Vagina (tissue), 2 donors: ENCODE measurements around the gene FBXO42. TPM values are rescaled to one million over a fixed set of nuclear protein-coding genes. Genes with fewer than 3 reads are reported as not detected.
A peak's percentile ranks its signal among the peaks of the same experiment; 100 is the strongest.

Experiments used
- DNase-seq, 2 donors: peaks; one replicate each; pipeline ENCODE4 v3.0.0-alpha.2; 2017; ENCODE audit errors: extremely low spot score in 2 of 2
- H3K27ac ChIP-seq: fragments of 200-600 bp; sonication (generic); one replicate; pipeline ENCODE4 v1.5.1; 2019
- H3K27me3 ChIP-seq: fragments of 200-600 bp; sonication (generic); one replicate; pipeline ENCODE4 v1.5.1; 2019
- H3K36me3 ChIP-seq, 2 donors: fragments of 200-600 bp; sonication (generic); one replicate each; pipeline ENCODE4 v1.5.1; 2017 to 2019
- H3K4me1 ChIP-seq: fragments of 200-600 bp; sonication (generic); one replicate; pipeline ENCODE4 v1.5.1; 2019
- H3K4me3 ChIP-seq, 2 donors: fragments of 200-600 bp; sonication (generic); 1 replicate in 1 of 2; 2 replicates in 1 of 2; pipeline ENCODE4 v1.5.1; 2016 to 2019
- H3K9me3 ChIP-seq: fragments of 200-600 bp; sonication (generic); one replicate; pipeline ENCODE4 v1.5.1; 2019
- CTCF ChIP-seq, 3 experiments: fragments of 450-650 bp in 2 of 3; fragments of 200-600 bp in 1 of 3; sonication (generic) in 1 of 3; IDR thresholded peaks; one replicate each; pipeline ENCODE4 v1.5.1; 2017 to 2019; ENCODE audit warnings: antibody characterized with exemption in 3 of 3, mild to moderate bottlenecking in 2 of 3, moderate library complexity in 2 of 3
- POLR2A ChIP-seq, 2 donors: fragments of 450-650 bp; IDR thresholded peaks; one replicate each; pipeline ENCODE4 v1.6.1; 2017; ENCODE audit warnings: antibody characterized with exemption in 2 of 2, mild to moderate bottlenecking in 2 of 2, moderate library complexity in 2 of 2
- POLR2AphosphoS5 ChIP-seq, 2 donors: sonication (generic); formaldehyde crosslinking; IDR thresholded peaks; one replicate each; pipeline ENCODE4 v1.9.0; 2017; ENCODE audit warnings: antibody characterized with exemption in 2 of 2, mild to moderate bottlenecking in 2 of 2, low read depth in 1 of 2; ENCODE audit not compliant: insufficient read depth in 1 of 2
- intact Hi-C: fragments of 100-400 bp; cut with DNase I; formaldehyde crosslinking; loops from one replicate; pipeline ENCODE4 v1.15.1; 2023
- total RNA-seq: library from RNA; depleted of rRNA; stranded (reverse); fragments of >200 nt; gene quantifications from one replicate; pipeline ENCODE4 v1.2.3, GENCODE V29; 2016

FBXO42 gene
- total RNA-seq, 1 donor from 2014 or later, result 24.8 TPM

GRCh38 chr1:16380868-16381267, 28.6 kb upstream of the FBXO42 start:
- H3K36me3 ChIP-seq, result no peaks in the 10 kb centered on the region
- H3K4me1 ChIP-seq, result peaks cover 54% of the 10 kb centered on the region
- TF ChIP-seq CTCF (IDR thresholded peaks at IDR 0.05) (no peak), POLR2AphosphoS5 (IDR thresholded peaks at IDR 0.05; ENCODE audit: insufficient read depth in 1 of 2, low read depth in 1 of 2) (no peak), POLR2A (IDR thresholded peaks at IDR 0.05) (no peak)
- no peak overlapping the region for H3K27ac ChIP-seq
- intact Hi-C loops, result no loop called here
- no peak for DNase-seq
- no peaks in the 10 kb centered on the region for H3K9me3 ChIP-seq
- no peak overlapping the region for H3K4me3 ChIP-seq
- H3K27me3 ChIP-seq, result no peaks in the 10 kb centered on the region

DNA sequence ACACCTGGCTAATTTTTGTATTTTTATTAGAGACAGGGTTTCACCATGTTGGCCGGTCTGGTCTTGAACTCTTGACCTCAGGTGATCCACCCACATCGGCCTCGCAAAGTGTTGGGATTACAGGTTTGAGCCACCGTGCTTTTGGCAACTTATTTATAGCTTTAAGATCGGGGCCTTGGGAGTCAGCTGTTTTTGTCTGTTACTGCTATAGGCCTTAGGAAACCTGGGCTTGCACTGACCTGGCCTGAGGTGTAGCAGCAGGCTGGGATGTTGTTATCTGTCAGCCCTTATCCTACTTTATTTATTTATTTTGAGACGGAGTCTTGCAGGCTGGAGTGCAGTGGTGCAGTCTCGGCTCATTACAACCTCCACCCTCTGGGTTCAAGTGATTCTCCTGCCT, 26.2 kb upstream of the FBXO42 start:
- intact Hi-C loops, result no loop called here
- Histone ChIP-seq H3K27ac (no peak overlapping the region), H3K27me3 (no peaks in the 10 kb centered on the region), H3K9me3 (no peaks in the 10 kb centered on the region), H3K4me3 (no peak overlapping the region), H3K36me3 (no peaks in the 10 kb centered on the region), H3K4me1 (peaks cover 57% of the 10 kb centered on the region)
- DNase-seq, result no peak
- TF ChIP-seq CTCF (IDR thresholded peaks at IDR 0.05) (no peak), POLR2A (IDR thresholded peaks at IDR 0.05) (no peak), POLR2AphosphoS5 (IDR thresholded peaks at IDR 0.05; ENCODE audit: insufficient read depth in 1 of 2, low read depth in 1 of 2) (no peak)

DNA sequence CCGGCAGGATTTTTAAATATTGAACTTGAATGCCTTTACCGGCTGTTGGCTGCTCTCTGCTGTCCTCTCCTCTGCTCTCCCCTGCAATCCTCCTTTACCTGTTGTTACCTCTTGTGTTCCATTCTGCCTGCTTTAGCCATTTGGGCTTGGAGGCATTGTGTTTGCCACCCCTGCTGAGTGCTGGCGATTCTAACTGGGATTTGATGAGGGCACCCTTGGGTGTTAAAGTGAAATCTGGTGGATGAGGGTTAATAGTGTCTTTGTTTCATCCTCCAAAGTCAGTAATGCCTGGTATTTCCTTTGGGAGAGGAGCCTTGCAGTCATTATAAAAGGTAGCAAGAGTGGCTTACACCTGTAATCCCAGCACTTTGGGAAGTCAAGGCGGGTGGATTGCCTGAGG, 24.7 kb upstream of the FBXO42 start:
- Histone ChIP-seq H3K9me3 (no peaks in the 10 kb centered on the region), H3K27me3 (no peaks in the 10 kb centered on the region), H3K4me3 (no peak overlapping the region), H3K27ac (no peak overlapping the region), H3K36me3 (no peaks in the 10 kb centered on the region), H3K4me1 (peaks cover 70% of the 10 kb centered on the region)
- no peak for TF ChIP-seq CTCF (IDR thresholded peaks at IDR 0.05)
- TF ChIP-seq POLR2A (IDR thresholded peaks at IDR 0.05), result no peak
- no peak for TF ChIP-seq POLR2AphosphoS5 (IDR thresholded peaks at IDR 0.05; ENCODE audit: insufficient read depth in 1 of 2, low read depth in 1 of 2)
- intact Hi-C loops, result no loop called here
- DNase-seq, result no peak

GRCh38 chr1:16375521-16376340, 23.5 kb upstream of the FBXO42 start:
- TF ChIP-seq POLR2A (IDR thresholded peaks at IDR 0.05) (no peak), CTCF (IDR thresholded peaks at IDR 0.05) (no peak), POLR2AphosphoS5 (IDR thresholded peaks at IDR 0.05; ENCODE audit: insufficient read depth in 1 of 2, low read depth in 1 of 2) (no peak)
- no peaks in the 10 kb centered on the region for H3K27me3 ChIP-seq
- no peaks in the 10 kb centered on the region for H3K36me3 ChIP-seq
- no peaks in the 10 kb centered on the region for H3K9me3 ChIP-seq
- H3K4me3 ChIP-seq, result peak overlapping the region in 1 of 2 donors; percentile 23
- peaks cover 83% of the 10 kb centered on the region for H3K4me1 ChIP-seq
- H3K27ac ChIP-seq, result no peak overlapping the region
- DNase-seq, result no peak
- intact Hi-C loops, result no loop called here

GRCh38 chr1:16374266-16374665, 22.0 kb upstream of the FBXO42 start:
- intact Hi-C loops, result loop anchor here (1.0 kb wide), 1 partner anchor 38 kb away; no protein-coding TSS in a partner anchor
- Histone ChIP-seq H3K27ac (no peak overlapping the region), H3K27me3 (no peaks in the 10 kb centered on the region), H3K4me3 (no peak overlapping the region), H3K36me3 (no peaks in the 10 kb centered on the region), H3K4me1 (peaks cover 97% of the 10 kb centered on the region), H3K9me3 (no peaks in the 10 kb centered on the region)
- TF ChIP-seq CTCF (IDR thresholded peaks at IDR 0.05) (no peak), POLR2AphosphoS5 (IDR thresholded peaks at IDR 0.05; ENCODE audit: insufficient read depth in 1 of 2, low read depth in 1 of 2) (no peak), POLR2A (IDR thresholded peaks at IDR 0.05) (no peak)
- DNase-seq, result no peak
